SU-DHL-6 (cell line): ENCODE results near the gene SDC3.

Experiments
- CTCF ChIP-seq: fragments of 200-600 bp; sonication (generic); IDR thresholded peaks from one replicate; pipeline ENCODE4 v1.5.1; 2017; ENCODE audit warnings: antibody characterized with exemption, mild to moderate bottlenecking, low read length, moderate library complexity; ENCODE audit not compliant: insufficient read depth, poor library complexity, severe bottlenecking
- EZH2phosphoT487 ChIP-seq: fragments of 200-600 bp; sonication (generic), shearing (Covaris generic); conservative IDR thresholded peaks from 2 replicates; pipeline ENCODE4 v1.6.1; 2018; ENCODE audit warnings: mild to moderate bottlenecking, antibody characterized with exemption, low read length, moderate library complexity, mixed read lengths

GRCh38 chr1:30877205-30877912 is 31.2 kb downstream of the SDC3 start:
- TF ChIP-seq CTCF (no peak), EZH2phosphoT487 (no peak)
